ENCODE data around the gene LRMDA.

DNA sequence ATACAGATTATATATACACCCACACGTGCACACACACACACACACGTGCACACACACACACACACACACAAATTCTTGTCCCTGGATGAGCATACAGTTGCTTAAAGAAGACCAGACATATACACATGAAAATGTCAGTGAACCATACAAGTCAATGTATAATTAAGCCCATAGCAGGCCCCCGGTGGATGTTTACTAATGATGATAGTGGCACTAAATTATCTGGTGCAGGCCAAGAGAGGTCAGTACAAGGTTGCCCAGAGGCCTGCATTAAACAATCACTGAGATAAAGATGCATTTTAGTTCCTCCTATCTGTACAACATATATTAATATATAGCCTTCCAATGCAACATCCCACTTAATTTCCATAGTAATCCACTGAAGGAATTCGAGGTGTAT lies 860.5 kb downstream of the LRMDA start:
- TF ChIP-seq EP300 (IDR thresholded peaks at IDR 0.05) (no peak), POLR2A (IDR thresholded peaks at IDR 0.05) (no peak)

All from sigmoid colon (tissue), 4 donors.